H1 (cell line): ENCODE data around the gene FOXN1. TPM values are rescaled to one million over a fixed set of nuclear protein-coding genes. Genes with fewer than 3 reads are reported as not detected.

Source experiments
- CTCF ChIA-PET: fragments of 300-600 bp; sonication (Branson Sonifier 250); formaldehyde crosslinking; loops from one replicate; lab custom pipeline; 2021; ENCODE audit not compliant: partially characterized antibody; lab: Charles Lee
- POLR2A ChIA-PET: fragments of 300-600 bp; sonication (Branson Sonifier 250); formaldehyde crosslinking; loops from one replicate; lab custom pipeline; 2021; ENCODE audit warnings: inconsistent platforms; ENCODE audit not compliant: partially characterized antibody; lab: Charles Lee
- DNase-seq, 2 experiments: peaks; one replicate each; pipeline versions ENCODE4 v3.0.0 to v3.0.0-alpha.2; 2010 to 2022; ENCODE audit warnings: low spot score in 2 of 2, low read depth in 1 of 2, mixed read lengths in 1 of 2
- FAIRE-seq: peaks from 2 replicates; lab custom pipeline; 2011; peaks lifted over from hg19 to GRCh38; lab: Jason Lieb, UNC
- H2AFZ ChIP-seq: 2 replicates; pipeline ENCODE4 v1.8.1; 2012; ENCODE audit warnings: low read length, inconsistent platforms
- H2AK5ac ChIP-seq: 2 replicates; pipeline ENCODE4 v1.6.1; 2013; ENCODE audit warnings: low read depth, low read length
- H2BK120ac ChIP-seq: replicated peaks from 2 replicates; pipeline ENCODE3; 2013; ENCODE audit warnings: low read depth, low read length, inconsistent platforms
- H2BK12ac ChIP-seq: 2 replicates; pipeline ENCODE4 v1.6.1; 2013; ENCODE audit warnings: low read depth, low read length
- H2BK15ac ChIP-seq: 2 replicates; pipeline ENCODE4 v1.6.1; 2013; ENCODE audit warnings: low read length
- H2BK20ac ChIP-seq: 2 replicates; pipeline ENCODE4 v1.6.1; 2013; ENCODE audit warnings: low read length
- H2BK5ac ChIP-seq: 2 replicates; pipeline ENCODE4 v1.6.1; 2013; ENCODE audit warnings: low read depth, low read length
- H3K14ac ChIP-seq: 2 replicates; pipeline ENCODE4 v1.6.1; 2013; ENCODE audit warnings: inconsistent platforms; ENCODE audit not compliant: insufficient read length
- H3K18ac ChIP-seq: 2 replicates; pipeline ENCODE4 v1.6.1; 2013; ENCODE audit warnings: low read length; ENCODE audit errors: extremely low read depth
- H3K23ac ChIP-seq: 2 replicates; pipeline ENCODE4 v1.6.1; 2013; ENCODE audit warnings: inconsistent platforms; ENCODE audit not compliant: insufficient read length
- H3K23me2 ChIP-seq: 2 replicates; pipeline ENCODE4 v1.6.1; 2013; ENCODE audit warnings: low read depth, low read length
- H3K27ac ChIP-seq: 2 replicates; pipeline ENCODE4 v1.6.1; 2011; ENCODE audit warnings: low read depth, low read length, inconsistent platforms
- H3K27me3 ChIP-seq, 4 experiments: replicated peaks in 1 of 4; 1 replicate in 1 of 4; 2 replicates in 3 of 4; pipeline versions ENCODE4 v1.6.1 to v1.8.1; 2011 to 2013; ENCODE audit warnings: low read length in 3 of 4, mild to moderate bottlenecking in 3 of 4, inconsistent platforms in 2 of 4, mixed read lengths in 2 of 4, moderate library complexity in 1 of 4; ENCODE audit not compliant: control insufficient read depth in 3 of 4, insufficient read depth in 3 of 4; ENCODE audit errors: extremely low read depth in 1 of 4
- H3K36me3 ChIP-seq, 4 experiments: 2 replicates each; pipeline versions ENCODE4 v1.6.1 to v1.8.1; 2011 to 2013; ENCODE audit warnings: mild to moderate bottlenecking in 4 of 4, low read length in 3 of 4, moderate library complexity in 2 of 4, control low read depth in 1 of 4, inconsistent platforms in 1 of 4; ENCODE audit not compliant: insufficient read depth in 4 of 4, control insufficient read depth in 2 of 4
- H3K4ac ChIP-seq: replicated peaks from 2 replicates; pipeline ENCODE3; 2013; ENCODE audit warnings: low read length, low read depth, mixed read lengths, inconsistent platforms; ENCODE audit not compliant: insufficient read length
- H3K4me1 ChIP-seq, 4 experiments: replicated peaks in 1 of 4; 1 replicate in 1 of 4; 2 replicates in 3 of 4; pipeline versions ENCODE4 v1.6.1 to v1.8.1; 2011 to 2013; ENCODE audit warnings: low read length in 3 of 4, inconsistent platforms in 2 of 4, mixed read lengths in 1 of 4; ENCODE audit not compliant: insufficient read depth in 4 of 4, control insufficient read depth in 3 of 4
- H3K4me2 ChIP-seq, 2 experiments: 2 replicates each; pipeline versions ENCODE4 v1.6.1 to v1.8.1; 2011 to 2013; ENCODE audit warnings: low read depth in 2 of 2, low read length in 2 of 2, control low read depth in 1 of 2, inconsistent platforms in 1 of 2, mild to moderate bottlenecking in 1 of 2; ENCODE audit not compliant: insufficient read depth in 1 of 2
- H3K4me3 ChIP-seq, 4 experiments: fragments of 200-600, 300-600 bp in 1 of 4; sonication (generic), shearing (Covaris generic), sonication (Bioruptor Twin) in 1 of 4; 2 replicates each; pipeline versions ENCODE4 v1.5.1 to v1.8.1; 2011 to 2016; ENCODE audit warnings: low read length in 4 of 4, low read depth in 3 of 4, control low read depth in 2 of 4, inconsistent platforms in 2 of 4, mild to moderate bottlenecking in 2 of 4, mixed read lengths in 1 of 4, moderate library complexity in 1 of 4; ENCODE audit not compliant: insufficient read depth in 2 of 4; ENCODE audit errors: extremely low read depth in 1 of 4
- H3K56ac ChIP-seq: replicated peaks from 2 replicates; pipeline ENCODE3; 2013; ENCODE audit warnings: low read depth, mild to moderate bottlenecking, mixed read lengths, low read length, inconsistent platforms; ENCODE audit not compliant: insufficient read length
- H3K79me1 ChIP-seq: 2 replicates; pipeline ENCODE4 v1.6.1; 2013; ENCODE audit warnings: low read depth, low read length, control low read depth
- H3K79me2 ChIP-seq, 2 experiments: 2 replicates each; pipeline versions ENCODE4 v1.6.1 to v1.8.1; 2012 to 2013; ENCODE audit warnings: low read length in 2 of 2, mild to moderate bottlenecking in 2 of 2, inconsistent platforms in 1 of 2; ENCODE audit not compliant: insufficient read depth in 2 of 2, control insufficient read depth in 1 of 2
- H3K9ac ChIP-seq, 4 experiments: replicated peaks in 1 of 4; 1 replicate in 1 of 4; 2 replicates in 3 of 4; pipeline versions ENCODE4 v1.6.1 to v1.8.1; 2011 to 2013; ENCODE audit warnings: low read depth in 3 of 4, low read length in 3 of 4, control low read depth in 2 of 4, mild to moderate bottlenecking in 2 of 4, moderate library complexity in 2 of 4, inconsistent platforms in 1 of 4; ENCODE audit errors: extremely low read depth in 1 of 4
- H3K9me3 ChIP-seq, 2 experiments: 2 replicates each; pipeline versions ENCODE4 v1.6.1 to v1.8.1; 2012 to 2013; ENCODE audit warnings: mild to moderate bottlenecking in 2 of 2, moderate library complexity in 2 of 2, control low read depth in 1 of 2, inconsistent platforms in 1 of 2, low read depth in 1 of 2, low read length in 1 of 2, mixed read lengths in 1 of 2; ENCODE audit not compliant: insufficient read depth in 2 of 2
- H4K20me1 ChIP-seq, 2 experiments: replicated peaks in 1 of 2; 2 replicates each; pipeline versions ENCODE3 to v1.8.1; 2011 to 2013; ENCODE audit warnings: inconsistent platforms in 2 of 2, low read length in 2 of 2, mild to moderate bottlenecking in 1 of 2; ENCODE audit not compliant: insufficient read depth in 2 of 2, control insufficient read depth in 1 of 2
- H4K5ac ChIP-seq: 2 replicates; pipeline ENCODE4 v1.6.1; 2013; ENCODE audit warnings: low read length, low read depth, mixed read lengths, inconsistent platforms; ENCODE audit not compliant: insufficient read length
- H4K8ac ChIP-seq: 2 replicates; pipeline ENCODE4 v1.8.0; 2013; ENCODE audit warnings: mild to moderate bottlenecking, moderate library complexity, low read length, inconsistent platforms; ENCODE audit not compliant: insufficient read depth; ENCODE audit errors: extremely low read depth
- H4K91ac ChIP-seq: replicated peaks from 2 replicates; pipeline ENCODE3; 2013; ENCODE audit warnings: low read length, mixed read lengths, inconsistent platforms; ENCODE audit not compliant: insufficient read length
- WGBS, 2 experiments: shearing (Covaris generic) in 1 of 2; methylation state at CpG; one replicate each; pipeline versions ENCODE4 v1.1.6 to v1.1.7; 2013 to 2015; ENCODE audit warnings: low lambda C conversion rate in 2 of 2, mixed read lengths in 2 of 2, inconsistent platforms in 1 of 2, low coverage in 1 of 2, missing lambda C conversion rate in 1 of 2; ENCODE audit not compliant: insufficient replicate concordance in 2 of 2, insufficient coverage in 1 of 2, insufficient read length in 1 of 2; ENCODE audit errors: extremely low coverage in 1 of 2, missing lambda C conversion rate in 1 of 2; 5-methylcytosine and 5-hydroxymethylcytosine counted together
- polyA plus RNA-seq, 7 experiments: library from polyadenylated mRNA; depleted of rRNA in 3 of 7; stranded (reverse) in 5 of 7; unstranded in 2 of 7; fragments of >200 nt in 5 of 7; fragments of 200-250 nt in 2 of 7; gene quantifications; 1 replicate in 5 of 7; 2 replicates in 1 of 7; 4 replicates in 1 of 7; pipeline versions ENCODE4 v1.2.1 to v1.2.3, GENCODE V29; 2011 to 2013; ENCODE audit warnings: missing spikeins in 2 of 7, mixed read lengths in 2 of 7
- total RNA-seq: library from RNA; stranded (reverse); fragmentation: NEBNext Ultra II Directional; extraction: Animal tissue kit (Norgen Biotek cat#: 25700); gene quantifications from 2 replicates; pipeline ENCODE4 v1.2.1, GENCODE V29; 2021

FOXN1 gene
- total and polyA plus RNA-seq, 2 of the 8 experiments (the other 6 are each of a cell fraction or from before 2014, with no cell fraction given) = not detected

DNA sequence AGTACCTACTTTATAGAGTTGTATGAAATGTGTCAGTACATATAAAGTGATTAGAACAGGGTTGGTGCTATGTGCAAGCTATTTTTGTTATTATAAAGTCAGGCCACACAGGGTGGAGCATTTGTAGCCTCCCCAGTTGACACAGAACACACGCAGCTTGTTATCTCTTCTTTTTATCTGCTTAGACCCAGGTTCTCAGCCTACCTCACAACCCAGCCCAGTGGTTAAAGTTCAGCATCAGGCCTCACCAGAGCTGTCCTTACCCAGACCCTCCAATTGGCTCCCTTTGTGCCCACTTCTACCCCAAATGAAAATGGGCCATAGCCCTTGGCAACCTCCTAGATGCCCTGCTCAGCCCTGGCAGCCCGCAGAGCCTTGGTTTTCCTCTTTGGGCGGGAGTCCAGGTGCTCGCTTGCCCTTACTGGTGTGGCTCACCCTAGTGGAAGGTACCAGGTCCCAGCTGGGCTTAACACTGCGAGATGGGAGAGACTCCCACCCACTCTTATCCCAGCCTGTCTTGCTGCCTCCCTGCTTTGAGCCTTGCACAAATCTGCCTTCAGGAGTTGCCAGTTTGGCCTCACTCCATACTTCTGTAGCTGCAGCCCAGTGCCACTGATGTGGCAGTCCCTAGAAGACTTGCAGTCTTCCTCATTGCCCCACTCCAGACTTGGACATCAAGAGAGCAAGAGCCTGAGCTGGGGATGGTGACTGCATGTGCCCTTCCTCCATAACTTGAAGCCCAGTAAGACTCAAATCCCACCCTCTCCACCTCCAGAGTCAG lies 66.3 kb downstream of the FOXN1 start:
- POLR2A ChIA-PET = interaction anchor here (1.3 to 4.8 kb wide), 4 partner anchors 12 to 149 kb away, joined by 3 to 23 read pairs (median 6); partner anchors contain the start of genes SPAG5 and UNC119
- CTCF ChIA-PET = interaction anchor here (0.7 to 6.0 kb wide), 7 partner anchors 15 to 143 kb away, joined by 3 to 58 read pairs (median 4); partner anchors contain the start of gene SPAG5
- no peak for FAIRE-seq

More for the DNA sequence above, 66.3 kb downstream of the FOXN1 start:
- H4K20me1 ChIP-seq = peaks cover 3 to 4% of the 10 kb centered on the region in 2 experiments
- peak overlapping the region in 1 of 4 experiments; percentile 88; a peak in 3 of 8 replicates for H3K4me3 ChIP-seq
- no peak for DNase-seq
- H2BK20ac ChIP-seq = no peak overlapping the region
- H4K91ac ChIP-seq = no peak overlapping the region
- H3K23me2 ChIP-seq = peaks cover 6% of the 10 kb centered on the region
- H3K56ac ChIP-seq = no peak overlapping the region
- H4K8ac ChIP-seq = no peak overlapping the region; the same call in 1 of the 2 replicates
- WGBS, 2 experiments = 75% methylated on average over 5 of the region's 5 CpGs; no CpG with 5 or more reads in 1 of the 2 experiments
- no peak overlapping the region for H3K18ac ChIP-seq
- no peak overlapping the region for H3K9ac ChIP-seq
- H3K4me2 ChIP-seq = peak overlapping the region; percentile 66 to 88; a peak in 2 of 4 replicates
- H4K5ac ChIP-seq = no peak overlapping the region
- H3K79me1 ChIP-seq = no peaks in the 10 kb centered on the region
- peaks cover 0 to 6% (median under 1%) of the 10 kb centered on the region in 4 experiments; a peak in 4 of 8 replicates for H3K36me3 ChIP-seq
- no peak overlapping the region for H3K4ac ChIP-seq
- peaks cover 0 to 16% of the 10 kb centered on the region in 2 experiments; a peak in 2 of 4 replicates for H3K79me2 ChIP-seq
- H3K14ac ChIP-seq = no peak overlapping the region
- H2AFZ ChIP-seq = no peak overlapping the region
- H2BK5ac ChIP-seq = no peak overlapping the region; the same call in 1 of the 2 replicates
- no peak overlapping the region for H2BK15ac ChIP-seq
- no peak overlapping the region for H2BK120ac ChIP-seq
- H3K23ac ChIP-seq = no peak overlapping the region
- no peaks in the 10 kb centered on the region for H3K9me3 ChIP-seq
- no peak overlapping the region for H3K27ac ChIP-seq
- H3K27me3 ChIP-seq = peaks cover 0 to 8% (median 4%) of the 10 kb centered on the region in 4 experiments; a peak in 4 of 7 replicates
- no peak overlapping the region for H2AK5ac ChIP-seq
- no peak overlapping the region for H2BK12ac ChIP-seq
- H3K4me1 ChIP-seq = peaks cover 2 to 9% (median 6%) of the 10 kb centered on the region in 4 experiments; a peak in 6 of 7 replicates
